GM21515 (cell line): ENCODE results near the gene PA2G4.
"Not testable (repeated sequence)": the region's sequence is repeated elsewhere in the genome, so short reads cannot be mapped to it uniquely, and the experiment has no call there.

ENCODE experiments used
- ATAC-seq: cut with Tn5 transposase; IDR thresholded peaks from one replicate; pipeline ENCODE4 v1.9.1; 2021; ENCODE audit not compliant: unreplicated experiment

Gene PA2G4

DNA sequence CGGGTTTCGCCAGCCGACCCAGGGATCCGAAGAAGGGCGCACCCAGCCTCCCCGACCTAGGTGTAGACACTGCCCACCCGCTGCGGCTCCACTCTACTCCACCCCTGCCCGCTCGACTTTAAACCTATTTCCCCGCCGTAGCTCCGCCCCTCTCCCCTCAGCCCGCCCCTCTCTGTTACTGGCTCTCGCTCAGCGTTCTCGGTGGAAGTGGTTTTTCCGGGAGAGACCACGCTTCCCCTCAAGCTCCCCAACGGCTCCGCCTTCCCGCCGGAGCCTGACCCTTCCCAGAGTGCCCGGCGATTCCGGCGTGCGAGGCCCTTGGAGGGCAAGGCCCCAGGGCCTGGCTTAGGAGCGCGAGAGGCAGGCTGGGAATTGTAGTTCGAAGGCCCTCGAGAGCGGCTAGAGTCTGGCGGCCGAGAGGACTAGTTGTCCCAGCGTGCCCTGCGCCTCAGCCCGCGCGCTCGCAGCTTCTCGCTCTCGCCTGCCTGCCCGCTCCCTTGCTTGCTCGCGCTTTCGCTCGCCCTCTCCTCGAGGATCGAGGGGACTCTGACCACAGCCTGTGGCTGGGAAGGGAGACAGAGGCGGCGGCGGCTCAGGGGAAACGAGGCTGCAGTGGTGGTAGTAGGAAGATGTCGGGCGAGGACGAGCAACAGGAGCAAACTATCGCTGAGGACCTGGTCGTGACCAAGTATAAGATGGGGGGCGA lies at the start of gene PA2G4:
TSS of gene PA2G4 (plus strand) at position 451 of the 706 bp plus-strand sequence. CDS start at position 630, 179 bp downstream.
- peak; percentile 93 for ATAC-seq

DNA sequence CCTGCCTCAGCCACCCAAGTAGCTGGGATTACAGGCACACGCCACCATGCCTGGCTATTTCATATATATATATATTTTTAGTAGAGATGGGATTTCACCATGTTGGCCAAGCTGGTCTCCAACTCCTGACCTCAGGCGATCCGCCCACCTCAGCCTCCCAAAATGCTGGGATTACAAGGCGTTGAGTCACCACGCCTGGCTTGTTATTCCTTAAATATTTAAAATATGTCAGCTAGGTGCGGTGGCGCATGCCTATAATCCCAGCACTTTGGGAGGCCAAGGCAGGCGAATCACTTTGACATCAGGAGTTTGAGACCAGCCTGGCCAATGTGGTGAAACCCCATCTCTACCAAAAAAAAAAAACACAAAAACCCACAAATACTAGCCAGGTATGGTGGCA lies 44.4 kb upstream of the PA2G4 start:
- not testable (repeated sequence) for ATAC-seq

DNA sequence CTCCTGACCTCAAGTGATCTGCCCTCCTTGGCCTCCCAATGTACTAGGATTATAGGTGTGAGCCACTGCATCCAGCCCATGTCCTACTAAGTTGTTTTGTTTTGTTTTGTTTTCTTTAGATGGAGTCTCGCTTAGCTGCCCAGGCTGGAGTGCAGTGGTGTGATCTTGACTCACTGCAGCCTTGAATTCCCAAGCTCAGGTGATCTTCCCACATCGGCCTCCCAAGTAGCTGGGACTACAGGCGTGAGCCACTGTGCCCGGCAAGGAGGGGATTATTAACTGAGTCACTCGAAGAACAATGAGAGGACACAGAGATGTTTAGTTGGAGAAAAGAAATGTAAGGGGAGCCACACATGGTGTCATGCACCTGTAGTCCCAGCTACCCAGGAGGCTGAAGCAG lies 42.4 kb upstream of the PA2G4 start:
- ATAC-seq, result no peak

DNA sequence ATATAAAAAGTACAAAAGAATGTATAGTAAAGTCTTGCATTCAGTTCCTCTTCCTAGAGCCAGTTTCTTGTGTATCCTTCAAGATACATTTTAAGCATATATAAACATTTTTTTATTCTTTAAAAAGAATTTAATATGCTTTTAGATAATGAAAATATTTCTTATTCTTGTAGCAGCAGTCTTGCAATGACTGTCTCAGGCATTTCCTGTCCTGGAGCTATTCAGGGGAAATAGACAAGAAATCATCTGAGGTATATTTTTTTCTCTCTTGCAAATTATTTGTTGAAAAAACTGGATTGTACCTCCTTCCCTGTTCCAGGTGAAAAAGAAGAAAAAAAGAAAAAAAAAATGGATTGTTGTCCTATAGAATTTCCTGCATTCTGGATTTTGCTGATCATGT lies 41.4 kb upstream of the PA2G4 start:
- ATAC-seq, result no peak

DNA sequence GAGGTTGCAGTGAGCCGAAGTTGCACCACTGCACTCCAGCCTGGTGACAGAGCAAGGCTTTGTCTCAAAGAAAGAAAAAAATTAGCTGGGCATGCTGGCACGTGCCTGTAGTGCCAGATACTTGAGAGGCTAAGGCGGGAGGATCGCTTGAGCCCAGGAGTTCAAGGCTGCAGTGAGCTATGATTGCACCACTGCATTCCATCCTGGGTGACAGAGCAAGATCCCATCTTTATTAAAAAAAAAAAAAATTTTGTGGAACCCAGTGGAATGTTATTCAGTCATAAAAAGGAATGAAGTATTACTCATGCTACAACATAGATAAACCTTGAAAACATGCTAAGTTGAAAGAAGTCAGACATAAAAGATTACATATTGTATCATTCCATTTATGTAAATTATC lies 32.7 kb upstream of the PA2G4 start:
- ATAC-seq, result no peak

DNA sequence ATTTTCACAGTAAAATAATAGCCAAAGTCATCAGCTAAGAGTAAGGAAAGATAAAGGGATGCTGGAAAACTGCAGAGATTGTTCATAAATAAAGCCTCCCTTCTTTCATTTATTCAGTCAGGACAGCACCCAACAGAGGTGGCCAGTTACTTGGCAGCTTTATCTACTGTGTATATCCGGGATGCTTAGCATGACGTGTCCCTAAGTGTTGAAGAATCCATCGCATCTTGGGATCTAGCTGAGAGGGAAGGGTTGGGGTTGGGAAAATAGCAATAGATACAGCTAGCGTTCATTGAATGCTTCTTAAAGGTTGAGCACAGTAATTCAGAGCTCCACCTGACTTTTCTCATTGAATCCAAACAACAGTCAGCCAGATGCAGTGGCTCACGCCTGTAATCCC lies 30.0 kb upstream of the PA2G4 start:
- no peak for ATAC-seq

DNA sequence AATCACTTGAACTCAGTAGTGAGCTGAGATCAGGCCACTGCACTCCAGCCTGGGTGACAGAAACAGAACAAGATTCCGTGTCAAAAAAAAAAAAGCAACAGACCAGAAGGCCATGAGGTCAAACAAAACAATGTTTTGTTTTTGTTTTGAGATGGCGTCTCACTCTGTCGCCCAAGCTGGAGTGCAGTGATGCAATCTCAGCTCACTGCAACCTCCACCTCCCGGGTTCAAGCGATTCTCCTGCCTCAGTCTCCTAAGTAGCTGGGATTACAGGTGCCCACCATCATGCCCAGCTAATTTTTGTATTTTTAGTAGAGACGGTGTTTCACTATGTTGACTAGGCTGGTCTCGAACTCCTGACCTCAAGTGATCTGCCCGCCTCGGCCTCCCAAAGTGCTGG lies 26.4 kb upstream of the PA2G4 start:
- not testable (repeated sequence) for ATAC-seq

DNA sequence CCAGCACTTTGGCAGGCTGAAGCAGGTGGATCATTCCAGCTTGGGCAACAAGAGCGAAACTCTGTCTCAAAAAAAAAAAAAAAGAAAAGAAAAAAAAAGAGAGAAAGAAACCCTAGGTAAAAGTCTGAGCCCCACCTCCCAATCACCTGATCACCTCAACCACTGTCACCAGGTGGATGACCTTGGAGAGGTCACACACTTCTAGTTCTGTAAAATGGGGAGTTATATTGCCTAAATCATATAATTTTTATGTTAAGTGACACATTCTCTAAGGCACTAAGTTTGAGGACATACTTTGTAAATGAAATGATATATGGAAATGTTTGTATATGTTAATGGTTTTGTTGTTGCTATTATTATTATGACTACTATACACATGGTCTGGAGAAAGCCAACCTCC lies 25.9 kb upstream of the PA2G4 start:
- no peak for ATAC-seq

DNA sequence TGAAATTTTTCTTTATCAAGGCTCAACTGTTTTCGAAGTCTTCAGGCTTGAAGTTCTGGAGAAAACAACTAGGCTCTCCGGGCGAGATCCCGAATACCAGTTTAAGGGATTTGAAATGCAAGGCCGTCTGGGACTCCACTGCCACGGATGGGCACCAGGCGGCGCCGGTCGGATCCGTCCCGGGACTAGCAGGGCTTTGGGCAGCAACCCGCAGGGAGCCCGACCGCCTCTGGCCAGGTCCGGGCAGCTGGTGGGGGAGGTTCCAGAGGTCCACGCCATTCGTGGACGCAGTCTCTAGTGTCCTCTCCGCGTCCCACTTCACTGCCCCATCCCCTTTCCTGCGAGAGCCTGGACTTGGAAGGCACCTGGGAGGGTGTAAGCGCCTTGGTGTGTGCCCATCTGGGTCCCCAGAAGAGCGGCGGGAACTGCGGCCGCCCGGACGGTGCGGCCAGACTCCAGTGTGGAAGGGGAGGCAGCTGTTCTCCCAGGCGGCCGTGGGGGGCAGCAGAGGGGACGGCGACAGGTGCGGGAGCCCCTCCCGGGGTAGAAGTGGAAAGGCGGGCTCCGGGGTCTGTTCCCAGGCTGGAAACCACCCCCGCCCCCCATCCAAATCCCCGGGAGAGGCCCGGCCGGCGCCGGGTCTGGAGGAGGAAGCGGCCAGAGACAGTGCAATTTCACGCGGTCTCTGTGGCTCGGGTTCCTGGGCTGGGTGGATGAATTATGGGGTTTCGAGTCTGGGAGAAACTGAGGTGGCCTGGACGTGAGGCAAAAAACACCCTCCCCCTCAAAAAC lies 25.2 kb upstream of the PA2G4 start:
- ATAC-seq, result no peak

DNA sequence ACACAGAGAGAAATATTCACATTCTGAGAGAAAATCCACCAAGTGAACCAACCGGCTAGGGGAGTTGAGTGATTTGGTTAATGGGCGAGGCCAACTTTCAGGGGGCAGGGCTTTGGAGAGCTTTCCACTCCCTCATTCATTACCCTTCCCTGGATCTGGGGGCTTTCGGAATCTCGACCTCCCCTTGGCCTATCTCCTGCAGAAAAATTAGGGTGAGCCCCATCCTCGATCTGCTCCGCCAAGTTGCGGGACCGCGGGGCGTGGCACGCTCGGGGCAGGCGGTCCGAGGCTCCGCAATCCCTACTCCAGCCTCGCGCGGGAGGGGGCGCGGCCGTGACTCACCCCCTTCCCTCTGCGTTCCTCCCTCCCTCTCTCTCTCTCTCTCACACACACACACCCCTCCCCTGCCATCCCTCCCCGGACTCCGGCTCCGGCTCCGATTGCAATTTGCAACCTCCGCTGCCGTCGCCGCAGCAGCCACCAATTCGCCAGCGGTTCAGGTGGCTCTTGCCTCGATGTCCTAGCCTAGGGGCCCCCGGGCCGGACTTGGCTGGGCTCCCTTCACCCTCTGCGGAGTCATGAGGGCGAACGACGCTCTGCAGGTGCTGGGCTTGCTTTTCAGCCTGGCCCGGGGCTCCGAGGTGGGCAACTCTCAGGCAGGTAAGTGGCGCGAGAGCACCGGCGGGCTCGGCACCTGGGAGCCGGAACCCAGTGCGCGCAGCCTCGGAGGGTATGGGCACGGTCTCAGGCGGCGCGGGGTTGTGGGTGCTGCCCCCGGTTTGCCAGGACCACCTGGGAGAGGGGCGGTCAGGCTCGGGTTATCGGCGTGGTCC lies 24.4 kb upstream of the PA2G4 start, which contains the start of gene ERBB3:
TSS of gene ERBB3 (plus strand) at position 443 of the 833 bp plus-strand sequence. CDS start at position 579, 136 bp downstream.
- no peak for ATAC-seq

DNA sequence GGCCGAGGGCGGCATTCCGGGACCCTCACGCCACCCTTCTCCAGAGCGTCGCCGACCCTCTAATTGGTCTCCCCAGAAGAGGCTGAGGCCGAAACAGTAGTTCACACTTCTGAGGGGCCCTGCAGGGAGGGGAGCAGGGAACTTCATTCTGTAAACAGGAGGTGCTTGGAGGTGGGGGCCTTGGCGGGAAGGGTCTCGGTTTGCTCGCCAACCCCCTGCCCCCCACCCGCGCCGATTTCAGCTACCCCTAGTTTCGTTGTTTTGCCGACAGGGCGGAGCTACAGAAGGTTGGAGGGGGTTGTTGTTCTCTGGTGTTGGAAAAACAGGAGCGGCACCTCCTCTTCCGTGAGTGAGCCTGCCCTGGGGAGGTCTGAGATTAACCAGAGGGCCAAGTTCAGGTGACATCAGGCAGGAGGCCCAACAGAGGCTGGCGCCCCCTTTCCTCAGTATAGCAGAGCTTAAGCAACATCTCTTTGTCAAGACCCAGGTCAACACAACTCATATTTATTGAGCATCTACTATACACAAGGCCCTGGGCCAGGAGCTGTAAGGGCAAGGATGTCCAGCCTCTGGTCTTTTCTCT lies 23.7 kb upstream of the PA2G4 start:
- no peak for ATAC-seq

DNA sequence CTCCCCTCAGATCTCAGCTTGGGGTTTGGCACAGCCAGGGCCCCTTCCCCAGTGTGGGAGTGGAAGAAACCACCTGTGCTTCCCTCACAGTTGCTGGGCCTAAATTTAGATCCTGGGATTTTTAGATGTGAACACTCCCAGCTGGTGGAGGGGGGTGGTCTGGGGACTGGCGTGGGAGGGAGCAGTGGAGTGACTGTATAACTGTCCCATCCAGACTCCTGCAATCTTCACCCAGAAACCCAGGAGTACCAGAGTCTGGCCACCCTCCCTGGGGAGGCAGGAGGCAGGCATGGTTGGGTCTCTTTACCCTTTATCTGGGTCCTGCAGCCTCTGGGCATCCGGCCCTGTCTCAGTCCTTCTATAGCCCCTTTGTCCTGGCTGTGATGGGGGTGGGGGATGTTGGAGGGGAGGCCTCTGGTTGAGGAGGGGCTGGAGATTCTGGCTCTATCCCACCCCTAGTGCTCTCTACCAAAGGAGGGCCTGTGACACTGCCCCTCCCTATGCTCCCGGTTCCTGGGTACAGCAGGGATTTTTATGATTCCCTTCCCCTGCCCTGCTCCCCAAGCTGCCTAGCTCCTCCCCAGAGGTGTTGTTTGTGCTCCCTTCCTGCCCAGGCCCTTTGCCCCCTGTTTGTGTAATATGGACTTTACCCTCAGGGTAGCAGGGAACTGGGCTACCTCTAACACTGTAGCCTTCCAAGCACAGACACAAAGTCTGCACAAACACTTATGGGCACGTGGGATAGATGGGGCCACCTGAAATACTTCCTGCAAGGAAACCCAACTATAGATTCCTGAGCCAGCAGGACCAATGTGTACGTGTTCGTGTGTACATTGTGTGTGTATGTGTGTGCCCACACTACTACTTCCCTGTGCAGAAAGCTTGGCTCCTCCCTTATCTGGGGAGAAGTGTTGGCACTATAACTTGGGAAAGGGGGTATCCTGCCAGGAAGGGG lies 22.7 kb upstream of the PA2G4 start:
- no peak for ATAC-seq

DNA sequence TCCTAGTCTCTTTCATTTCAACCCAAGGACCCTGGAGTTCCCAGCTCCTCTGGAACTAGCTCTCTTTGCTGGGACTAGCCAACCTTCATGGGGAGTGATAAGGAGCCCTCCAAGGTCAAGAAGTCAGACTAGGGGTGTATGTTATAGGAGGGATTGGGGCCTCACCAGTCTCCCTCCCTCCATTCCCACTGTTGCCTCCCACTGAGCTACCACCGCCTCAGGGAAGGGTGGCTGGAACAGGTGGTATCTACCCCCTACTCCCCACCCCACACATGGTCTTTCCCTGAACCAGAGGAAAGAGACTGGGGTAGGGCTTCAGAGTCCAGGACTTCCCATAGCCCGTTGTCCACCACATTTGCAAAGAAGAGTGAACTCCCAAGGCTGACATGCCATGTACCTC lies 22.0 kb upstream of the PA2G4 start:
- no peak for ATAC-seq

DNA sequence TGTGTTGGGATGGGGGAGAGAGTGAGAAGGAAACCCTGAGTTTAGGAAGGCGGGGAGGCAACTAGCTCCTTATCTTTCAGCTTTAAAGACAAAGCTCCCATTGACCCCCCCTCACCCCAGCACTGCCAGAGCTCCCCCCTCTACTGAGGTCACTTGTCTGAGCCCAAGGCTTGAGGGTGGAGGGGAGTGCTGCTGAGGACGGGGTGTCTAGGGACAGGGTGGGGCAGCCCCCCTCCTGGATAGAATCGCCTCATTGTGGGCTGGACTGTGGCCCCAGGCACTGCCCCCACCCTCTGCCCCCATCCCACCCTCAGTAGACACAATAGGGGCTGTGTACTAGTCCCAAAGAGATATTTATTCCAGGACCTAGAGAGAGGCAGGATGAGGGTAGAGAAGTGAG lies 21.4 kb upstream of the PA2G4 start:
- no peak for ATAC-seq

DNA sequence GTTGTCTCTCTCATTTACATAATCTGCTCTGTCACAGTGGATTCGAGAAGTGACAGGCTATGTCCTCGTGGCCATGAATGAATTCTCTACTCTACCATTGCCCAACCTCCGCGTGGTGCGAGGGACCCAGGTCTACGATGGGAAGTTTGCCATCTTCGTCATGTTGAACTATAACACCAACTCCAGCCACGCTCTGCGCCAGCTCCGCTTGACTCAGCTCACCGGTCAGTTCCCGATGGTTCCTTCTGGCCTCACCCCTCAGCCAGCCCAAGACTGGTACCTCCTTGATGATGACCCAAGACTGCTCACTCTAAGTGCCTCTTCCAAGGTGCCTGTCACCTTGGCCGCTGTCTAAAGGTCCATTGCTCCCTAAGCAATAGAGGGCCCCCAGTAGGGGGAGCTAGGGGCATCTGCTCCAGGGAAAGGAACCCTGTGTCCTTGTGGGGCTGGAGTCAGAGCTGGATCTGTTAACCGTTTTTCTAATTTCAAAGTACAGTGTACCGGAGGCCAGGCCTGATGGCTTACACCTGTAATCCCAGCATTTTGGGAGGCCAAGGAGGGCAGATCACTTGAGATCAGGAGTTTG lies 19.3 kb upstream of the PA2G4 start:
- ATAC-seq, result no peak

DNA sequence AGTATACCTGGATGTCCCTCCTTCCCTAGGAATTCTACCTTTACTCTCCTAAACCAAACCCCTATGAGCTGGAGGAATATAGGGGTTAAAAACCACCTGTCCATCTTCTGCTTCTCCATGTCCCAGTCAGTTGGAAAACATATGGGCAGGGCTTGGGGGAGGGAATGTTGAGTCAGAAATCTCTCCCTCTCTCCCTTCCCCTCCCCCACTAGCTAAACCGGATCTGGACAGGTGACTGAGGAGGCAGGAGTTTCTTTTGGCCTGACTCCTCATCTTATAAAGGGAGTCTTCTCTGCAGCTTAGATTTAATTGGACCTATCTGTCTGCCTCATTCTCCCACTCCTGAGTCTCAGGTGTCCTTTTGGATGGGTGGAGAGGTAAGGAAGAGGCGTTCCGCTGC lies 18.3 kb upstream of the PA2G4 start:
- ATAC-seq, result no peak

DNA sequence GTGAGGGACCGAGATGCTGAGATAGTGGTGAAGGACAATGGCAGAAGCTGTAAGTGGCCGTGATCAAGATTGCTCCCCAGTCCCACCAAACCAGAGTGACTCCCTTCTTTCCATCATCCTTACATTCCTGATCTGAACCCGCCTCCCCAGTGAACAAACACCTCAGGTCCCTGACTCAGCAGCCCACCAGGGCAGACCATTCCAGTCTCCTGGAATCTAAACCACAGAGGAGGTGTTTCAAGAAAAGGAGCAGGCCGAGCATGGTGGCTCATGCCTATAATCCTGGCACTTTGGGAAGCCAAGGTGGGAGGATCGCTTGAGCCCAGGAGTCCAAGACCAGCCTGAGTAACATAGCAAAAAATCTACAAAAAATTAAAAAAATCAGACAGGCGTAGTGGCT lies 17.8 kb upstream of the PA2G4 start:
- no peak for ATAC-seq

DNA sequence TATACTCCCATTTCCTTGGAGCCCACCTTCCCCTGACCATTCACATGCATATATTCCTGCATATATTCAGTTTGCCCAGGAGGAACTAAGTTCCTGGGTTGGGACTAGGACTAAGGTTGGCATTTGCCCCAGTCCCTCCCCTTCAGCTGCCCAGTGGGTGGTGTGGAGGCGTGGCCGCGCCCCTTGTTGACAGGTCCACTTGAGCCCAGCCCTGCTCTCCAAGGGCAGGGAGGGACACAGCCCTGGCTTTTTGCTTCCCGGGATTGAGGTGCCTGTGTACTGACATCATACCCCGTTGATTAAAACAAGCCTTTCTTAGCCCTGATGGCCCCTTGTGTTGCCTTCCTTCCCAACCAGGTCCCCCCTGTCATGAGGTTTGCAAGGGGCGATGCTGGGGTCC lies 17.1 kb upstream of the PA2G4 start:
- ATAC-seq, result no peak

DNA sequence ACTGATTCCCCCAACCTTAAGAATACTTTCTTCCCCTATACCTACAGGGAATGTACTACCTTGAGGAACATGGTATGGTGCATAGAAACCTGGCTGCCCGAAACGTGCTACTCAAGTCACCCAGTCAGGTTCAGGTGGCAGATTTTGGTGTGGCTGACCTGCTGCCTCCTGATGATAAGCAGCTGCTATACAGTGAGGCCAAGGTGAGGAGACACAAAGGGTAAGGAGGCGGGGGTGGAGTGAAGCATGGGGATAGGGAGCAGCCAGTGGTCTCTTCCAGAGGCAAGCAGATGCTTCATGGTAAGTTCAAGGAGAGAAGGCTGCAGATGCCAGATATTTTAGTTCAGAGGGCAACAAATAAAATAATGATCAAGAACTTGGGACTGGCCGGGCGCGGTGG lies 6.6 kb upstream of the PA2G4 start:
- no peak for ATAC-seq

DNA sequence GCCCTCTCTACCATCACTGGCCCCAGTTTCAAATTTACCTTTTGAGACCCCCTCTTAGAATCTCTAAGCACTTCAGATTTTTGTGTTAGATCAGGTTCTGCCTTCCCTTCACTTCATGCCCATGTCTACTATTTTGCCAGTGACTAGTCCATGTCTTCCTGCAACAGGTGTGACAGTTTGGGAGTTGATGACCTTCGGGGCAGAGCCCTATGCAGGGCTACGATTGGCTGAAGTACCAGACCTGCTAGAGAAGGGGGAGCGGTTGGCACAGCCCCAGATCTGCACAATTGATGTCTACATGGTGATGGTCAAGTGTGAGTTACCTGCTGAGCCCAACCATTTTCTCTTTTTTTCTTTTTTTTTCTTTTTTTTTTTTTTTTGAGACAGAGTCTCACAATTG lies 5.8 kb upstream of the PA2G4 start:
- ATAC-seq, result no peak
